Activated CD8-positive, alpha-beta memory T cell treated with anti-CD3 and anti-CD28 coated beads for 36 hours (primary cell): Measurements from ENCODE around the gene CAPZA1. TPM values are rescaled to one million over a fixed set of nuclear protein-coding genes. Genes with fewer than 3 reads are reported as not detected.

Experiments used
- CTCF ChIA-PET: fragments of 350-600 bp; sonication (Branson Sonifier 250); formaldehyde crosslinking; loops from one replicate; lab custom pipeline; 2021; ENCODE audit warnings: antibody characterized with exemption; lab: Charles Lee
- POLR2A ChIA-PET: fragments of 350-600 bp; sonication (Branson Sonifier 250); formaldehyde crosslinking; loops from one replicate; lab custom pipeline; 2021; ENCODE audit warnings: antibody characterized with exemption; lab: Charles Lee
- total RNA-seq, 2 experiments: library from RNA; stranded (reverse); gene quantifications; one replicate each; pipeline ENCODE4 v1.2.3, GENCODE V29; 2021

Gene CAPZA1
- total RNA-seq, 2 experiments from 2014 or later, result 257 to 261 TPM

- POLR2A ChIA-PET, result no interaction called here
- CTCF ChIA-PET, result interaction anchor here (0.7 to 1.5 kb wide), 2 partner anchors 34 to 281 kb away, joined by 3 read pairs; no protein-coding TSS in a partner anchor
Measured at GRCh38 chr1:112672009-112672408, 52.4 kb downstream of the CAPZA1 start.

- ChIA-PET CTCF (interaction anchor here (0.7 to 1.5 kb wide), 3 partner anchors 12 to 282 kb away, joined by 3 read pairs; no protein-coding TSS in a partner anchor), POLR2A (no interaction called here)
Measured at GRCh38 chr1:112672842-112673241, 53.2 kb downstream of the CAPZA1 start.

- ChIA-PET CTCF (interaction anchor here (0.5 to 1.4 kb wide), 6 partner anchors 13 to 283 kb away, joined by 3 to 4 read pairs (median 4); no protein-coding TSS in a partner anchor), POLR2A (interaction anchor here (0.7 to 2.4 kb wide), 8 partner anchors 10 to 52 kb away, joined by 3 to 14 read pairs (median 4); partner anchors contain the start of gene PPM1J)
Measured at GRCh38 chr1:112673592-112674439, 54.2 kb downstream of the CAPZA1 start.

DNA sequence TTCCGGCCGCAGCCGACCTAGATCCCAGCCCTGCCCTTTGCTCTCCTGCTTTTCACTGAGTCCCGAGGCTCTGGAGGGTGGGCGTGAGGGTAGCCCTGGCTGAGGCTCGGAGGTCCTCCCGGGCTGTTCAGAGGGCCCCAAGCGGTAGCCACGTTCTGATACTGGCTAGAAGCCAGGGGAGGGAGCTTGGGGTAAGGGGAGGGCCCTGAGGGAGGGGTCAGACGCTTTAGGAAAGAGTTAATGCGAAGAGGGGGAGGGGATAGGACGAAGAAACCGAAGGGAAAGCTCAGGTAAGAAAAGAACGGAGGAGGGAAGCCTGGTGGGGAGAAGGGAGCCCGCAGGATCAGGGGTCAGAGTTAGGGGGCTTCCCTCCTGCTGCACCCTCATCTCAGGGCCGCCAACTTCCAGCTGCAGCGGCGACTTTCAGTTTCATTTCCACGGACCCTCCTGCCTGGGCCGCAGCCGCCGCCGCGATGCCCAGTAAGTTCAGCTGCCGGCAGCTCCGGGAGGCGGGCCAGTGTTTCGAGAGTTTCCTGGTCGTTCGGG lies 54.9 kb downstream of the CAPZA1 start, which contains the start of gene MOV10:
MOV10 (plus strand) TSS at position 220 of the 546 bp plus-strand sequence; CDS start at position 474, 254 bp downstream.
- POLR2A ChIA-PET, result interaction anchor here (0.8 to 2.4 kb wide), 10 partner anchors 10 to 55 kb away, joined by 3 to 14 read pairs (median 6); partner anchors contain the start of genes CAPZA1 and PPM1J
- CTCF ChIA-PET, result interaction anchor here (0.6 to 1.4 kb wide), 8 partner anchors 10 to 42 kb away, joined by 3 to 4 read pairs (median 4); partner anchors contain the start of genes PPM1J and RHOC

GRCh38 chr1:112674986-112675727 lies 55.5 kb downstream of the CAPZA1 start:
- ChIA-PET POLR2A (interaction anchor here (0.8 to 2.4 kb wide), 9 partner anchors 11 to 55 kb away, joined by 3 to 14 read pairs (median 7); partner anchors contain the start of genes CAPZA1 and PPM1J), CTCF (interaction anchor here (0.6 to 1.4 kb wide), 9 partner anchors 10 to 405 kb away, joined by 3 to 4 read pairs (median 3); partner anchors contain the start of genes PPM1J and RHOC)

DNA sequence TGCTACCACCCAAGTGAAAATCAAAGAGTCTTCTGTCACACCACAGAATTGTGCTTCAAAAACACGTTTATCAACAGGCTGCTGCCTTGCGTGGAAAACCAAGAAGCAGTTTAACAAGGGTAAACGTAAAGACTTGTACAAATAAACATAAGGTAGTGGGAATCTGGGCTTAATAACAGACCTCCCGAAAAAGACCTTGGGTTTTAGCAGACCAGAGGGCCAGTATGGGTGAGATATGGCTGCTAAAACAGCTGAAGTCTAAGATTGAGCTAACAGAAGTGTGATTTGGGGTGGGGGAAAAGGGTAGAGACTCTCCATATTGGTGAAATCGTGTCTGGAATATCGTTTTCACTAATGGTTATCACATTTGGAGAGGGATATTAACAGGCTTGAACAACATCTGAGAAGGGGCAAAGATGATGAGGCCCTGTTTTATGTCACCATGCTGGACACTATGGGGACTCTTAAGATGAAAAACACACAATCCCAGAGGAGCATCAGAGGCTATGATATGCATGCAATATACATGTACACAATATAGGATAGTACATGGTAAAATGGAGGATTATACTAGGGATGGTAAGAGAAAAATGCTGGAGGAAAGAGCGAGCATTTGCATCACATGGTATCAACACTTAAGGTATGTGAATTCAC lies 56.2 kb downstream of the CAPZA1 start:
- ChIA-PET CTCF (interaction anchor here (0.6 to 1.2 kb wide), 2 partner anchors 39 to 404 kb away, joined by 3 read pairs; partner anchors contain the start of gene PPM1J), POLR2A (interaction anchor here (1.5 to 2.4 kb wide), 4 partner anchors 24 to 56 kb away, joined by 7 to 12 read pairs (median 8); partner anchors contain the start of gene CAPZA1)

GRCh38 chr1:112676543-112676942 lies 56.9 kb downstream of the CAPZA1 start:
- CTCF ChIA-PET, result no interaction called here
- POLR2A ChIA-PET, result interaction anchor here (2.4 kb wide), 1 partner anchor 28 kb away, joined by 12 read pairs; no protein-coding TSS in a partner anchor

DNA sequence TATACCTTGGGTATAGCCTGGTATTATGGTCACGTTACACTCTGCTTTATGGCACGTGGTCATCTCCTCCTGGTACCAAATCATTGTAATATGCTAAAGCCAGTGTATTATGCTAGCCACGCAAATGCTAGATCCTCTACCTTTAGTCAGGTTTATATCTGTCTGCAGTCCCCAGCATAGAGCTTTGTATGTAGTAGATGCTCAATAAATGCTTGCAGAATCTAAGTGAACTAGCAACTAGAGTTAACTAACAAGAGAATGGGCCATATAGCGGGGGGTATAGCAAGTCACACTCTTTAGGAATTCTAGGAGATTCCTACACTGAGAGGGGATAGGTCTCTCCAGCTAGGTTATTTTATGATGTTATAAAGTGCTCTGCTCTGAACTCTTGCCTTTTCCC lies 57.9 kb downstream of the CAPZA1 start:
- CTCF ChIA-PET, result no interaction called here
- POLR2A ChIA-PET, result no interaction called here

GRCh38 chr1:112678605-112679004 lies 59.0 kb downstream of the CAPZA1 start:
- ChIA-PET POLR2A (no interaction called here), CTCF (no interaction called here)

DNA sequence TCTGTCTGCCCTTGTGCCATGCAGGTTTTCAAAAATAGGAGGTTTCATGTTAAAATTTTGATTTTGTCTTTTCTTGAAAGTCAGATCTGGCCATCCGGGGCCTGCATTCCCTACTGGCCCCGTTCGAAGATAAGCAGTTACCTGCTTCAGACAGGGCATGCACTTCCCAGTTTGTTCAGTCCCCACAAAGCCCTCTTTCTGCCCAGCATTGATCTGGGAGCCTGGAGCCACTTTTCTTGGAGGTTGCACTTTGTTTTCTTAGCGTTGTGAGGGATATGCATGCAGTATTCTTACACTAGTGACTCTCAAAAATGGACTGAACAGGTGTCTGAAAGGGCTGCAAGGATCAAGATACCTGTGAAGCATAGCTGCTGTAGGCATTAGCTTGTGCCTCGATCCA lies 66.3 kb downstream of the CAPZA1 start:
- POLR2A ChIA-PET, result no interaction called here

GRCh38 chr1:112686417-112686816 lies 66.8 kb downstream of the CAPZA1 start:
- CTCF ChIA-PET, result no interaction called here
- POLR2A ChIA-PET, result no interaction called here

More for the DNA sequence above, 66.3 kb downstream of the CAPZA1 start:
- CTCF ChIA-PET, result no interaction called here

DNA sequence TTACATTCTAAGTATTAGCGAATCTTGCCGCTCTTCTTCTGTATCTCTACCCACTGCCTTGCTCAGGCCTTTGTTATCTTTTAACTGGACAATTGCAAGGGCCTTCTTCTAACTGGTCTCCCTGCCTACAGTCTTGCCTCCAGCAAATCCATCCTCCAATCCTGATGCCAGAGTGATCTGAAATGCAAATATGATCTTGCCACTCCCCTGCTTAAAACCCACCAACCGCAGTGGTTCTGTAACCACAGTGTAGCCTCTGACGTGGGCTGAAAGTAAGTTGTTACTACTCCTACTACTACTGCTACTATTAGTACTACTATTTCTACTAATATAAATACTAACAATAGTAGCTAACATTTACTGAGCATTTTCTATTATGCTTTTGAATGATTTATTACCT lies 67.2 kb downstream of the CAPZA1 start:
- ChIA-PET CTCF (no interaction called here), POLR2A (no interaction called here)

- POLR2A ChIA-PET, result no interaction called here
- CTCF ChIA-PET, result interaction anchor here (0.8 kb wide), 1 partner anchor 9 kb away, joined by 3 read pairs; no protein-coding TSS in a partner anchor
Measured at GRCh38 chr1:112687361-112687760, 67.7 kb downstream of the CAPZA1 start.

GRCh38 chr1:112687785-112688496 lies 68.3 kb downstream of the CAPZA1 start:
- POLR2A ChIA-PET, result no interaction called here
- CTCF ChIA-PET, result interaction anchor here (0.8 kb wide), 1 partner anchor 8 kb away, joined by 3 read pairs; no protein-coding TSS in a partner anchor

- POLR2A ChIA-PET, result no interaction called here
- CTCF ChIA-PET, result interaction anchor here (0.6 to 2.2 kb wide), 2 partner anchors 16 to 67 kb away, joined by 4 to 5 read pairs; no protein-coding TSS in a partner anchor
Measured at GRCh38 chr1:112688781-112689193, 69.2 kb downstream of the CAPZA1 start.

DNA sequence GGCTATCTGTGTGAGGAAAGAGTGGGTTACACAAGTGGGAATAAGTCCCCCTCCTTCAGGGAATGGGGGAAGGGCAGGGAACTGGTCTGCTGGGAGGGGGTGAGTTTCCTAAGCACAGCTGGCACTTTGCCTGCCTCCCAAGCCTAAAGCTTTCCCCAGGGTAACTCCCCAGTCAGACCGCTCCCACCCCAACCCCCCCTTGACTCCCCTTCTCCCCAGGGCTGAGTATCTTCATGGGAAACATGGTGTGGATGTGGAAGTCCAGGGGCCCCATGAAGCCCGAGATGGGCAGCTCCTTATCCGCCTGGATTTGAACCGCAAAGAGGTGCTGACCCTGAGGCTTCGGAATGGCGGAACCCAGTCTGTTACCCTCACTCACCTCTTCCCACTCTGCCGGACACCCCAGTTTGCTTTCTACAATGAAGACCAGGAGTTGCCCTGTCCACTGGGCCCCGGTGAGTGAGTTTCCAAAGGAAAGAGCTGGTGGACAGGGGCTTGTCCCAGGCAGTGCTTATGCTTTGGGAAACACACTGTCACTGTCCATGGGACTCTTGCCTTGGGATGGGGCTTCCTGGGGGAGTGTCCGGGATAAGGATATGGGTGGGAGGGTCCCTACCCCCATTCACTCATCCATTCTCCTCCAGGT lies 69.7 kb downstream of the CAPZA1 start:
- ChIA-PET CTCF (interaction anchor here (0.6 to 2.2 kb wide), 4 partner anchors 15 to 67 kb away, joined by 3 to 5 read pairs (median 4); partner anchors contain the start of gene MOV10), POLR2A (no interaction called here)

DNA sequence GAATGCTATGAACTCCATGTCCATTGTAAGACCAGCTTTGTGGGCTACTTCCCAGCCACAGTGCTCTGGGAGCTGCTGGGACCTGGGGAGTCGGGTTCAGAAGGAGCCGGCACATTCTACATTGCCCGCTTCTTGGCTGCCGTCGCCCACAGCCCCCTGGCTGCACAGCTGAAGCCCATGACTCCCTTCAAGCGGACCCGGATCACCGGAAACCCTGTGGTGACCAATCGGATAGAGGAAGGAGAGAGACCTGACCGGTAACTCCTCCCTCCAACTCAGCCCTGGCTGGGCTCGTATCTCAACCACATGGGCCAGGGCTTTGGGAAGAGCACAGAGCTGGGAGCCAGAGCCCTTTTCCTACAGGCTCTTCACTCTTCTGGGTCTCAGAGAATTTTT lies 70.2 kb downstream of the CAPZA1 start:
- POLR2A ChIA-PET, result no interaction called here
- CTCF ChIA-PET, result interaction anchor here (1.0 to 2.2 kb wide), 3 partner anchors 15 to 27 kb away, joined by 3 to 5 read pairs (median 4); partner anchors contain the start of gene MOV10
